SK-N-SH treated with all-trans-retinoic acid at 6 μM for 48 hours (cell line): Measurements from ENCODE around the gene TMEM41A.

Experiments used
- ATAC-seq: fragments of 200-7000 bp; cut with Tn5 transposase; 3 replicates; pipeline ENCODE4 v1.9.1; 2020; ENCODE audit warnings: mild to moderate bottlenecking, moderate library complexity
- ARNTL ChIP-seq: fragments of 450-650 bp; formaldehyde crosslinking; IDR thresholded peaks from 2 replicates; pipeline ENCODE4 v1.5.0; 2020; ENCODE audit warnings: low read depth, mild to moderate bottlenecking, moderate library complexity, borderline replicate concordance
- BACH2 ChIP-seq: fragments of 250-450 bp; sonication (Bioruptor Pico); IDR thresholded peaks from 2 replicates; pipeline ENCODE4 v1.9.0; 2021; ENCODE audit warnings: mild to moderate bottlenecking, borderline replicate concordance
- CSDC2 ChIP-seq: fragments of 250-450 bp; sonication (Bioruptor Pico); IDR thresholded peaks from 2 replicates; pipeline ENCODE4 v1.5.0; 2020; ENCODE audit warnings: mild to moderate bottlenecking, moderate library complexity
- ESRRG ChIP-seq: fragments of 250-450 bp; sonication (Bioruptor Pico); IDR thresholded peaks from 2 replicates; pipeline ENCODE4 v1.6.1; 2021; ENCODE audit warnings: mild to moderate bottlenecking
- GLIS3 ChIP-seq: fragments of 250-450 bp; sonication (Bioruptor Pico); IDR thresholded peaks from 2 replicates; pipeline ENCODE4 v1.5.0; 2020; ENCODE audit warnings: mild to moderate bottlenecking, moderate library complexity
- ISL1 ChIP-seq: fragments of 250-450 bp; sonication (Bioruptor Pico); IDR thresholded peaks from 2 replicates; pipeline ENCODE4 v2.1.2; 2022; ENCODE audit warnings: mild to moderate bottlenecking, moderate library complexity
- OSR1 ChIP-seq: fragments of 250-450 bp; sonication (Bioruptor Pico); IDR thresholded peaks from 2 replicates; pipeline ENCODE4 v1.8.0; 2022; ENCODE audit warnings: moderate library complexity, mild to moderate bottlenecking, inconsistent platforms
- PATZ1 ChIP-seq: fragments of 250-450 bp; sonication (Bioruptor Pico); IDR thresholded peaks from 2 replicates; pipeline ENCODE4 v1.8.0; 2020; ENCODE audit warnings: mild to moderate bottlenecking, moderate library complexity, borderline replicate concordance
- POU6F1 ChIP-seq: fragments of 250-450 bp; sonication (Bioruptor Pico); IDR thresholded peaks from 2 replicates; pipeline ENCODE4 v1.8.0; 2021; ENCODE audit warnings: low read depth, mild to moderate bottlenecking, moderate library complexity, borderline replicate concordance
- RARB ChIP-seq: fragments of 250-450 bp; sonication (Bioruptor Pico); IDR thresholded peaks from 2 replicates; pipeline ENCODE4 v1.8.0; 2021; ENCODE audit warnings: mild to moderate bottlenecking, moderate library complexity
- SNAI2 ChIP-seq: fragments of 250-450 bp; sonication (Bioruptor Pico); IDR thresholded peaks from 2 replicates; pipeline ENCODE4 v1.5.0; 2020; ENCODE audit warnings: mild to moderate bottlenecking, moderate library complexity
- TOX ChIP-seq: fragments of 250-450 bp; sonication (Bioruptor Pico); IDR thresholded peaks from 2 replicates; pipeline ENCODE4 v1.8.0; 2021; ENCODE audit warnings: mild to moderate bottlenecking, moderate library complexity, borderline replicate concordance
- TSHZ2 ChIP-seq: fragments of 250-450 bp; sonication (Bioruptor Pico); IDR thresholded peaks from 2 replicates; pipeline ENCODE4 v1.5.0; 2020; ENCODE audit warnings: mild to moderate bottlenecking, moderate library complexity
- ZC3H10 ChIP-seq: fragments of 250-450 bp; sonication (Bioruptor Pico); IDR thresholded peaks from 2 replicates; pipeline ENCODE4 v1.5.1; 2021; ENCODE audit warnings: mild to moderate bottlenecking, moderate library complexity
- ZFP3 ChIP-seq: fragments of 250-450 bp; sonication (Bioruptor Pico); IDR thresholded peaks from 2 replicates; pipeline ENCODE4 v1.5.0; 2020; ENCODE audit warnings: mild to moderate bottlenecking, moderate library complexity
- ZFP30 ChIP-seq: fragments of 450-650 bp; formaldehyde crosslinking; IDR thresholded peaks from 2 replicates; pipeline ENCODE4 v1.5.0; 2022; ENCODE audit warnings: mild to moderate bottlenecking, moderate library complexity
- ZNF565 ChIP-seq: fragments of 450-650 bp; formaldehyde crosslinking; conservative IDR thresholded peaks from 2 replicates; pipeline ENCODE4 v1.5.0; 2020; ENCODE audit warnings: low read depth, mild to moderate bottlenecking, moderate library complexity
- ZNF70 ChIP-seq: fragments of 450-650 bp; formaldehyde crosslinking; IDR thresholded peaks from 2 replicates; pipeline ENCODE4 v1.5.0; 2020; ENCODE audit warnings: mild to moderate bottlenecking, moderate library complexity
- ZNF8 ChIP-seq: fragments of 450-650 bp; formaldehyde crosslinking; IDR thresholded peaks from 2 replicates; pipeline ENCODE4 v1.5.0; 2020; ENCODE audit warnings: mild to moderate bottlenecking, moderate library complexity
- TF ChIP-seq, protein P1 (sequence below): fragments of 250-450 bp; sonication (Bioruptor Pico); IDR thresholded peaks from 2 replicates; pipeline ENCODE4 v1.5.1; 2020; ENCODE audit warnings: low read depth, mild to moderate bottlenecking, moderate library complexity

TMEM41A gene

GRCh38 chr3:185511711-185512110 is 12.9 kb upstream of the TMEM41A start:
- no peak for ATAC-seq
- TF ChIP-seq RARB (CRISPR knock-in tag), result no peak
- no peak for TF ChIP-seq CSDC2 (CRISPR knock-in tag)
- no peak for TF ChIP-seq ZNF8 (CRISPR knock-in tag)
- no peak for TF ChIP-seq ARNTL

DNA sequence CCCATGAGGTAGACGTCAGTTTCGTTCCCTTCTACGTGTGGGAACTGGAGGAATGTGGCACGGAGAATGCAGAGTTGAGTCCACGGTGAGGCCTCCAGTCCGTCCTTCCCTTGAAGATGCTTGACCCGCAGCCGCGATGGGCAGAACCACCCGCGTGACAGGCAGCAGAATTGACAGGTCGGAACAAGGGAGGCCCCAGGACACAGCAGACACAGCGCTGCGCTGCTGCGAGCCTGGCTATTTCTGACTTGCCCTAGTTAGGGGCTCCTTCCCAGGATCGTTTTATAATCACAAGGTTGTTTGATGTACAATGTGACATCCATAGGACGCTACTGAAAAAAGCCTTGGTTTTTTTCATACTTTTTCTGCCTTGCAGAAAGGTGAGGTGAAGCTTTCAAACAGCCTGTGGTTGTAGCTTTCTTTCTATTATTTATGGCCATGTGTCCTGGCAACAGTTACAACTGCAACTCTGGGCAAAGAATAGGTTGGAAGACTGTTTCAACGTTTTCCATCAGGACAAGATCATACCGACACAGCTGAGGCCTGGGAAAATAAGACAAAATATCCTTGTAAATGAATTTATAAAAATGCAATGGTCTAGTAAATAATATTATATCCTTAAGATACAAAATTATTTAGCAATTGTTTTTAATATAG is 9.6 kb upstream of the TMEM41A start:
- no peak for ATAC-seq

DNA sequence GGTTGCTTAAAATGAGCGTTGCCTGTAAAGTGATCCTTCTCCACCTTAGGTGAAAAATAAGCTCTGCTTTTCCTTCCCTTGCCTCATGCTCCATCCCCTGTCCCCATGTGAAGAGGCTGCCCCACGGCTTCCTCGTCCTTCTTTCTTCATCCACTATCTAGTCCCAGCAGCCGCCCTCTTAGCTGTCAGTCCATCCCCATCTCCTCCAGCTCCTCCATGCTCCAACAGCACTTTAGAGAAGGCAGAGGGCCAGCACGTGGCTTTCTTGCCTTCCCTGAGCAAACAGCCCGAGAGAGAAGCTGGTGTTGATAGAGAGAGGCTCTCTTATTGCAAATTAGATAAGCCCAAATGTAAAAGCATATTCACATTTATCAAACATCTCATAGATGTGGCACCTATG is 9.0 kb upstream of the TMEM41A start:
- TF ChIP-seq, protein P1, sequence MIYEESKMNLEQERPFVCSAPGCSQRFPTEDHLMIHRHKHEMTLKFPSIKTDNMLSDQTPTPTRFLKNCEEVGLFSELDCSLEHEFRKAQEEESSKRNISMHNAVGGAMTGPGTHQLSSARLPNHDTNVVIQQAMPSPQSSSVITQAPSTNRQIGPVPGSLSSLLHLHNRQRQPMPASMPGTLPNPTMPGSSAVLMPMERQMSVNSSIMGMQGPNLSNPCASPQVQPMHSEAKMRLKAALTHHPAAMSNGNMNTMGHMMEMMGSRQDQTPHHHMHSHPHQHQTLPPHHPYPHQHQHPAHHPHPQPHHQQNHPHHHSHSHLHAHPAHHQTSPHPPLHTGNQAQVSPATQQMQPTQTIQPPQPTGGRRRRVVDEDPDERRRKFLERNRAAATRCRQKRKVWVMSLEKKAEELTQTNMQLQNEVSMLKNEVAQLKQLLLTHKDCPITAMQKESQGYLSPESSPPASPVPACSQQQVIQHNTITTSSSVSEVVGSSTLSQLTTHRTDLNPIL (CRISPR knock-in tag), result no peak
- no peak for TF ChIP-seq ZNF70
- no peak for TF ChIP-seq OSR1
- TF ChIP-seq ZNF8 (CRISPR knock-in tag), result no peak
- no peak for TF ChIP-seq BACH2 (CRISPR knock-in tag)
- TF ChIP-seq ESRRG (CRISPR knock-in tag), result no peak
- no peak for TF ChIP-seq GLIS3 (CRISPR knock-in tag)
- TF ChIP-seq ZFP30, result no peak
- TF ChIP-seq POU6F1, result no peak
- no peak for ATAC-seq

More for the DNA sequence above, 9.6 kb upstream of the TMEM41A start:
- TF ChIP-seq TOX (no peak), ARNTL (no peak), ZC3H10 (CRISPR knock-in tag) (no peak), OSR1 (no peak), ESRRG (CRISPR knock-in tag) (no peak), POU6F1 (no peak), ZFP3 (CRISPR knock-in tag) (no peak), ISL1 (no peak), ZNF565 (CRISPR knock-in tag) (no peak)
- TF ChIP-seq, all 23 proteins: peak for 0

DNA sequence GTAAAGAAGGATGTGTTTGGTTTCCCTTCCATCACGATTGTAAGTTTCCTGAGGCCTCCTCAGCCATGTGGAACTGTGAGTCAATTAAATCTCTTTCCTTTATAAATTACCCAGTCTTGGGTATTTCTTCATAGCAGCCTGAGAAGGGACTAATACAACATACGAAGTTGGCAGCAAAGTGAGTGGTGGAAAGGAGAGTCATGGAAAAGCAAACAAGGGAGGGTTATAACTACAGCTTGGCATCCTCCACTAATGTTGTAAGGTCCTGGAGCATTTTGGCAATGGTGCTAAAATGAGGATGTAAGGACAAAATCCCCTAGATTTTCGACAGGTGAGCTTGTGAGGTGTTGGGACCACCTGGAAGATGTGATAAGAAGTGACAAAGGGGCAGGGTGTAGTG is 5.8 kb upstream of the TMEM41A start:
- TF ChIP-seq ESRRG (CRISPR knock-in tag) (no peak), PATZ1 (no peak), ZNF565 (CRISPR knock-in tag) (no peak)
- TF ChIP-seq, protein P1 (CRISPR knock-in tag), result no peak
- ATAC-seq, result no peak

DNA sequence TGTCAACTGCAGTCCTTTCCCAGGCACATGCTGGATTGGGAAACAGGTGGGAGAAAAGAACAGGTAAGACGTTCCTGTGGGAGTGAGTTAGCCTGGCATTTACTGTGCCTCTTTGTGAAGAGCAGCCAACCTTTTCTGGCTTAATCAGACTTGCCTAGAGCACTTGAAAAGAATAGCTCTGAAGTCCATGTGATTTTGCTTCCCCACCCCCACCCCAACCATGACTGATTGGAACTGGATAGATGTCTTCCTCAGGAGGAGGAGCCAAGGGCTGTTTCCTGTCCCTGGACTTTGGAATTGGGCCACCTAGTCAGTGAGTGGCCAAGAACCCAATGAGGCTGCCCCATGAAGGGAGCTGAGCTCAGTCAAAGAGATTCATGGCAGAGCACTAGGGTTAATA is 4.7 kb upstream of the TMEM41A start:
- ATAC-seq, result no peak
- TF ChIP-seq ISL1, result no peak
- no peak for TF ChIP-seq ZNF70
- no peak for TF ChIP-seq POU6F1
- no peak for TF ChIP-seq TSHZ2
- TF ChIP-seq, protein P1 (CRISPR knock-in tag), result no peak
- TF ChIP-seq SNAI2 (CRISPR knock-in tag), result no peak
- TF ChIP-seq OSR1, result no peak
- no peak for TF ChIP-seq RARB (CRISPR knock-in tag)
- TF ChIP-seq ZNF565 (CRISPR knock-in tag), result no peak
